Measurements from ENCODE around the gene PWWP2B.

GRCh38 chr10:132465889-132466519 lies 69.0 kb downstream of the PWWP2B start:
- no peak for TF ChIP-seq CTCF (IDR thresholded peaks at IDR 0.05; ENCODE audit: low read depth, low read length)
- no peak for TF ChIP-seq EZH2phosphoT487 (IDR thresholded peaks at IDR 0.05; ENCODE audit: low read depth)
